Measurements from ENCODE around the gene TET1. TPM values are rescaled to one million over a fixed set of nuclear protein-coding genes. Genes with fewer than 3 reads are reported as not detected.
"Not testable (repeated sequence)": the region's sequence is repeated elsewhere in the genome, so short reads cannot be mapped to it uniquely, and the experiment has no call there.

The TET1 gene
- total RNA-seq, 1 donor from 2014 or later, result 1.7 TPM

- intact Hi-C loops (cut with micrococcal nuclease), result no loop called here
Observed at GRCh38 chr10:68606918-68607317, 46.8 kb downstream of the TET1 start.

GRCh38 chr10:68610023-68610422 is 49.9 kb downstream of the TET1 start:
- intact Hi-C loops (cut with micrococcal nuclease), result not testable (repeated sequence)

GRCh38 chr10:68611227-68611626 is 51.1 kb downstream of the TET1 start:
- intact Hi-C loops (cut with micrococcal nuclease), result no loop called here

GRCh38 chr10:68613974-68614373 is 53.8 kb downstream of the TET1 start:
- intact Hi-C loops (cut with micrococcal nuclease), result not testable (repeated sequence)

GRCh38 chr10:68617691-68618090 is 57.6 kb downstream of the TET1 start:
- intact Hi-C loops (cut with micrococcal nuclease), result not testable (repeated sequence)

GRCh38 chr10:68618234-68618633 is 58.1 kb downstream of the TET1 start:
- intact Hi-C loops (cut with micrococcal nuclease), result no loop called here

- intact Hi-C loops (cut with micrococcal nuclease), result no loop called here
Observed at GRCh38 chr10:68619595-68619994, 59.5 kb downstream of the TET1 start.

GRCh38 chr10:68625316-68625921 is 65.3 kb downstream of the TET1 start:
- intact Hi-C loops (cut with micrococcal nuclease), result no loop called here

GRCh38 chr10:68628576-68629127 is 68.5 kb downstream of the TET1 start:
- intact Hi-C loops (cut with micrococcal nuclease), result no loop called here

- intact Hi-C loops (cut with micrococcal nuclease), result not testable (repeated sequence)
Observed at GRCh38 chr10:68632271-68632560, 72.1 kb downstream of the TET1 start.

- intact Hi-C loops (cut with micrococcal nuclease), result no loop called here
Observed at GRCh38 chr10:68633281-68633680, 73.1 kb downstream of the TET1 start.

- intact Hi-C loops (cut with micrococcal nuclease), result no loop called here
Observed at GRCh38 chr10:68633816-68634466, 73.8 kb downstream of the TET1 start.

- intact Hi-C loops (cut with micrococcal nuclease), result no loop called here
Observed at GRCh38 chr10:68636335-68636734, 76.2 kb downstream of the TET1 start.

GRCh38 chr10:68643550-68643949 is 83.4 kb downstream of the TET1 start:
- intact Hi-C loops (cut with micrococcal nuclease), result not testable (repeated sequence)

GRCh38 chr10:68647672-68648341 is 87.7 kb downstream of the TET1 start:
- intact Hi-C loops (cut with micrococcal nuclease), result no loop called here

GRCh38 chr10:68655620-68656126 is 95.5 kb downstream of the TET1 start:
- intact Hi-C loops (cut with micrococcal nuclease), result loop anchor here (2.0 kb wide), 1 partner anchor 17 kb away; no protein-coding TSS in a partner anchor

- intact Hi-C loops (cut with micrococcal nuclease), result no loop called here
Observed at GRCh38 chr10:68665841-68666240, 105.7 kb downstream of the TET1 start.

- intact Hi-C loops (cut with micrococcal nuclease), result no loop called here
Observed at GRCh38 chr10:68666280-68666760, 106.2 kb downstream of the TET1 start.

GRCh38 chr10:68668231-68668630 is 108.1 kb downstream of the TET1 start:
- intact Hi-C loops (cut with micrococcal nuclease), result no loop called here

- intact Hi-C loops (cut with micrococcal nuclease), result no loop called here
Observed at GRCh38 chr10:68668972-68669371, 108.8 kb downstream of the TET1 start.

GRCh38 chr10:68684413-68684812 is 124.3 kb downstream of the TET1 start:
- intact Hi-C loops (cut with micrococcal nuclease), result no loop called here

- intact Hi-C loops (cut with micrococcal nuclease), result no loop called here
Observed at GRCh38 chr10:68696018-68696417, 135.9 kb downstream of the TET1 start.

Data from T-helper 1 cell treated with Interleukin-12 subunit alpha and Interleukin-12 subunit beta and Interleukin-4 antibody, amounts not matched to agents 30 ng/mL and 1 ng/mL, for 36 hours (primary cell).